ENCODE measurements around the gene SBK1.

GRCh38 chr16:28317040-28317880 is 24.9 kb downstream of the SBK1 start:
- TF ChIP-seq CTCF (IDR thresholded peaks at IDR 0.05) (peak; percentile 48 to 65 (median 58)), POLR2A (IDR thresholded peaks at IDR 0.05) (no peak)
